Erythroblast (primary cell): ENCODE measurements around the gene FYN.

Experiments used
- GATA1 ChIP-seq: IDR thresholded peaks from 2 replicates; pipeline ENCODE4 v1.6.1; 2011; ENCODE audit warnings: low read depth, mild to moderate bottlenecking, control low read depth, low read length, moderate library complexity
- POLR2A ChIP-seq: IDR thresholded peaks from 2 replicates; pipeline ENCODE4 v1.6.1; 2011; ENCODE audit warnings: mild to moderate bottlenecking, low read length

GRCh38 chr6:111633822-111634221 is 239.4 kb downstream of the FYN start:
- TF ChIP-seq POLR2A (no peak), GATA1 (no peak)
